A549 treated with CORT108297 at 1 μM for 4 hours (cell line): ENCODE results near the gene SOCS7. TPM values are rescaled to one million over a fixed set of nuclear protein-coding genes. Genes with fewer than 3 reads are reported as not detected.

Experiments used
- total RNA-seq: library from RNA; stranded (reverse); fragments of 200-300 nt; extraction: Qiagen RNA extraction; gene quantifications from 5 replicates; pipeline ENCODE4 v1.2.3, GENCODE V29; 2022

Gene SOCS7
- total RNA-seq = 12.0 to 16.5 TPM (median 15.2 TPM) in 5 replicates

GRCh38 chr17:38351412-38352222, at the start of gene SOCS7:
Gene SOCS7 (plus strand): TSS chr17:38351844. CDS start chr17:38352053, 209 bp downstream.

DNA sequence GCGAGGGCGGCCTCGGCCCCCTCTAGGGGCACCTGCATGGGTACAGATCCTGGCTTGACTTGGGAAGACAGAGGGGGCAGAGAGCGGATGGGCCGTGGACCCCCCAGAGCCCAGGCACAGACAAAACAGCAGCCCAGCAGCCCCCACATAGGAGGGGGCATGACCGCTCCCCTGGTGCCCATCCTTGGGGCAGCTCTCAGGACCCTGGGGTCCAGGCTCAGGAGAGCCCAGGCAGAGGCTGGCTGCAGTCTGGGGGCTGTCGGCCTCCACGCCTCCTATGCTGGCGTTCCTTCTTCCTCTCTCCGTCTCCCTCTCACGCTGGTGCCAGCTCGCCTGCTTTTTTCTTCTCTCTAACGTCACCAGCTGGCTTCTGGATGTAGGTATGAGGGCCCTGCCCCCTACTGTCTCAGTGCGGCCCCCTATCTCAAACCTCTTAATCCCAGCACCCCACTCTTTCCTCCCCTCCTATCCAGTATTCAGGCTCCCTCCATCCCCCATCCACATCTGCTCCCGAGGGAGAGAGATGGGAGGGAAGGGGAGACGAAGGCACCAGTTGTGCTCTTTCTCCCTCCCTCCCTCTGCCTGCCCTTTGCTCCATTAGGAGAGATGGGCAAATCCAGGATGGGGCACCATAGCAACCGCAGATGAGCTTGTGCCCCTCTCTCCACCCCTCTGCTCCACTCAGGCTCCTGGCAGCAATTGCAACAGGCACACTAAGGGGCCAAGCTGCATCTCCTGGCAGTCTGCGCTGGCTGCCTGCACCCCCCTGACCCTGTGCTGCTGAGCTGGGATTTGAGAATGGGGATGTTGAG, 7.8 kb upstream of the SOCS7 start, which contains the start of gene GPR179:
Gene GPR179, minus strand, starts transcription at position 349 of the 812 bp plus-strand sequence. Its CDS starts 167 bp downstream, at position 182.

DNA sequence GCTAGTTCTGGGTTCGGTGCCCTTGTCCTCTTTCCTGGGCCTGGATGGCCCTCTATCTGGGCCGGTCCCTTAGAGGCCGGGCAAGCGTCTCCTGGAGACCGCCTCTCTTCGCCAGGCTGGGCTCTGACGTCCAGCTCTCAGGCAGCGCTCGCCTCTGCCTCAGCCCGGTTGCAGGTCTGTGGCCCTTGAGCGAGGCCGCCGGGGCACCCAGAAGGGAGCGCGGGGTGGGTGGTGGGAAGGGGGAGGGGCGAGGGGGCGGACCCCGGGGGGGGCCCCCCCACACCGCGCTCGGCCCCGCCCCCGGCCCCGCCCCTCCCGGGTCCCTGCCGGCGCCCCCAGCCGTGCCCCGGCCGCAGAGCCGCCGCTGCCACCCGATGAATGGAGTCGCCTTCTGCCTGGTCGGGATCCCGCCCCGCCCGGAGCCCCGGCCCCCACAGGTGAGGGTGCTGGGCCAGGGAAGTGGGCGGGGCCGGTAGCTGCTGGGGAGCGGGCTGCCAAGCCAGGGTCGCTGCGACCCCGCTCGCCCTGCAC, 76.5 kb downstream of the SOCS7 start, which contains the start of gene ARHGAP23:
Gene ARHGAP23, plus strand, starts transcription at position 353 of the 531 bp plus-strand sequence. Its CDS starts 22 bp downstream, at position 375.

Other genes starting within 250 kb of the SOCS7 start
- gene TBC1D3E, start 223.9 kb upstream of the SOCS7 start, total RNA-seq = not detected in 5 replicates
- not detected in 5 replicates for gene TBC1D3, start 159.3 kb upstream of the SOCS7 start, total RNA-seq
- 59.4 to 67.6 TPM (median 62.0 TPM) in 5 replicates for gene MRPL45, start 54.7 kb upstream of the SOCS7 start, total RNA-seq
- gene GPR179, start 7.9 kb upstream of the SOCS7 start, total RNA-seq = 0.02 to 0.06 TPM (median 0.03 TPM) in 5 replicates
- 37.4 to 54.9 TPM (median 48.2 TPM) in 5 replicates for gene ARHGAP23, start 76.6 kb downstream of the SOCS7 start, total RNA-seq